PC-3 (cell line): ENCODE measurements around the gene TMEM87B. TPM values are rescaled to one million over a fixed set of nuclear protein-coding genes. Genes with fewer than 3 reads are reported as not detected.
A peak's percentile ranks its signal among the peaks of the same experiment; 100 is the strongest.

ENCODE experiments used
- ATAC-seq: fragments of 200-7000 bp; cut with Tn5 transposase; 2 replicates; pipeline ENCODE4 v1.9.1; 2020; ENCODE audit warnings: mild to moderate bottlenecking, moderate library complexity
- BruUV-seq: library from RNA; stranded (reverse); fragments of 400-500 nt; replicated peaks from 2 replicates; lab custom pipeline; 2021; lab: Mats Ljungman, UMichigan
- CTCF ChIA-PET: fragments of 300-600 bp; sonication (Branson Sonifier 250); formaldehyde crosslinking; loops from one replicate; lab custom pipeline; 2022; ENCODE audit warnings: antibody characterized with exemption; lab: Charles Lee
- POLR2A ChIA-PET: fragments of 300-600 bp; sonication (Branson Sonifier 250); formaldehyde crosslinking; loops from one replicate; lab custom pipeline; 2022; ENCODE audit warnings: antibody characterized with exemption; ENCODE audit not compliant: unreplicated experiment; lab: Charles Lee
- DNase-seq: peaks from one replicate; pipeline ENCODE4 v3.0.0-alpha.2; 2015
- H2AFZ ChIP-seq: fragments of 300-600 bp; sonication (generic); 2 replicates; pipeline ENCODE4 v1.6.0; 2016; ENCODE audit warnings: antibody characterized with exemption, low read length
- H3F3A ChIP-seq: fragments of 300-600 bp; sonication (generic); one replicate; pipeline ENCODE4 v1.6.0; 2017; ENCODE audit warnings: antibody characterized with exemption, low read length, control low read depth, mild to moderate bottlenecking; ENCODE audit not compliant: unreplicated experiment
- H3K27ac ChIP-seq: fragments of 300-600 bp; sonication (generic); 2 replicates; pipeline ENCODE4 v1.5.1; 2016; ENCODE audit warnings: mild to moderate bottlenecking, low read length
- H3K27me3 ChIP-seq: fragments of 300-600 bp; sonication (generic); 2 replicates; pipeline ENCODE4 v1.6.1; 2016; ENCODE audit warnings: low read length, mixed read lengths
- H3K36me3 ChIP-seq: fragments of 300-600 bp; sonication (generic); 2 replicates; pipeline ENCODE4 v1.6.1; 2016; ENCODE audit warnings: low read depth, mixed run types, low read length, mixed read lengths
- H3K4me1 ChIP-seq: fragments of 300-600 bp; sonication (generic); 2 replicates; pipeline ENCODE4 v1.5.1; 2016; ENCODE audit warnings: low read length; ENCODE audit not compliant: insufficient read depth
- H3K4me2 ChIP-seq: fragments of 300-600 bp; sonication (generic); 2 replicates; pipeline ENCODE4 v1.6.0; 2016; ENCODE audit warnings: low read length
- H3K4me3 ChIP-seq: fragments of 300-600 bp; sonication (generic); 2 replicates; pipeline ENCODE4 v1.5.1; 2016; ENCODE audit warnings: mild to moderate bottlenecking, low read length, mixed read lengths
- H3K79me2 ChIP-seq: fragments of 300-600 bp; sonication (generic); 2 replicates; pipeline ENCODE4 v1.6.1; 2017; ENCODE audit warnings: low read length, mixed read lengths
- H3K9ac ChIP-seq: fragments of 300-600 bp; sonication (generic); 2 replicates; pipeline ENCODE4 v1.6.0; 2016; ENCODE audit warnings: mild to moderate bottlenecking, low read length
- H3K9me2 ChIP-seq: fragments of 300-600 bp; sonication (generic); replicated peaks from 2 replicates; pipeline ENCODE4 v1.6.1; 2016; ENCODE audit warnings: mixed run types, low read length, mixed read lengths
- H3K9me3 ChIP-seq: fragments of 300-600 bp; sonication (generic); 2 replicates; pipeline ENCODE4 v1.6.1; 2016; ENCODE audit warnings: low read length, mixed read lengths
- H4K20me1 ChIP-seq: fragments of 300-600 bp; sonication (generic); 2 replicates; pipeline ENCODE4 v1.6.1; 2016; ENCODE audit warnings: low read length, mixed read lengths
- EZH2 ChIP-seq: fragments of 300-600 bp; sonication (generic); IDR thresholded peaks from one replicate; pipeline ENCODE4 v1.6.1; 2017; ENCODE audit warnings: antibody characterized with exemption, mild to moderate bottlenecking, low read length; ENCODE audit not compliant: unreplicated experiment
- EZH2phosphoT487 ChIP-seq: fragments of 300-600 bp; sonication (generic); IDR thresholded peaks from 2 replicates; pipeline ENCODE4 v1.6.1; 2018; ENCODE audit warnings: mild to moderate bottlenecking, antibody characterized with exemption, low read length, borderline replicate concordance
- intact Hi-C: fragments of 100-400 bp; cut with micrococcal nuclease; formaldehyde crosslinking; loops from 2 replicates; pipeline ENCODE4 v1.9.0; 2023
- total RNA-seq: library from RNA; depleted of rRNA; stranded (reverse); fragments of >200 nt; gene quantifications from 2 replicates; pipeline ENCODE4 v1.2.3, GENCODE V29; 2014
- TF ChIP-seq, protein P1 (sequence below): fragments of 300-600 bp; sonication (generic); conservative IDR thresholded peaks from 2 replicates; pipeline ENCODE4 v1.5.1; 2017; ENCODE audit warnings: antibody characterized with exemption, low read depth, mild to moderate bottlenecking, low read length

The TMEM87B gene
- total RNA-seq, 1 experiment from 2014 or later = 11.2 TPM

DNA sequence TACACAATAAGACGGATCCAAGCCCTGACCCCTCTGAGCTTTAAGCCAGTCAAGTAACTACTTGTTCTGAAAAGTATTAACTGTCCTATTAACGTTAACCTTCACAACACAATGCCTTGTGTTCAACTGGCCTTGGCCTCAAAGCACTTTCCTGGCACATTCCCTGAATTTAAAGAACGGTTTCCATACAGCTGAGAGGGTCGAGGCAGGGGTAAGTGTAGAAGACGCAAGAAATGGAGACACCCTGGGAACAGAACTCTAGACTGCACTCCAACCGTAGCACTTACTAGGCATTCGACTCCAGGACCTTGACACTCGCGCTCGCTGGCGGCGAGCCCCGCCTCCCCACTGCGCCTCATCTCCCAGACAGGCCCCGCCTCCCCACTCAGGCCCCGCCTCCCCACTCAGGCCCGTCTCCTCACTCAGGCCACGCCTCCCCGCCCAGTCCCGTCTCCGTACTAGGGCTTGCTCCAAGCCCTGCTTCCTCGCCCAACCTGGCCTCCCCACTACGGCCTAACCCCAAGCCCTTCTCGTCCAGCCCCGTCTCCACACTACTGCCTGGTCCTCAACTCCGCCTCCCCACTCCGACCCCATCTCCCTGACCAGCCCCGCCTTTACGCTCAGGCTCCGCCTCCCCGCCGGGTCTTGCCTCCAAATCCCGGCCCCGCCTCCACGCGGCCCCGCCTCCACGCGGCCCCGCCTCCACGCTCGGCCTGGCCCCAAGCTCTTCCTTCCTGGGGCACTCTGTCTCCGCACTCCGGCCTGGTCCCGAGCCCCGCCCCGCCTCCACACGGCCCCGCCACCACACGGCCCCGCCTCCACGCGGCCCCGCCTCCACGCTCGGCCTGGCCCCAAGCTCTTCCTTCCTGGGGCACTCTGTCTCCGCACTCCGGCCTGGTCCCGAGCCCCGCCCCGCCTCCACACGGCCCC is 887 bp upstream of the TMEM87B start:
- ChIA-PET POLR2A (interaction anchor here (0.6 to 0.7 kb wide), 2 partner anchors 28 to 84 kb away, joined by 3 to 4 read pairs; partner anchors contain the start of gene FBLN7), CTCF (interaction anchor here (0.6 to 1.2 kb wide), 7 partner anchors 21 to 345 kb away, joined by 3 to 5 read pairs (median 3); partner anchors contain the start of gene MERTK)
- Histone ChIP-seq H3K9ac (no peak overlapping the region), H2AFZ (peak overlapping the region; percentile 88), H3K27ac (no peak overlapping the region), H3K36me3 (no peaks in the 10 kb centered on the region), H3K4me3 (peak overlapping the region; percentile 65), H3F3A (no peaks in the 10 kb centered on the region), H3K9me3 (no peaks in the 10 kb centered on the region), H3K4me1 (peaks cover 18% of the 10 kb centered on the region), H3K79me2 (peaks cover 33% of the 10 kb centered on the region), H4K20me1 (peaks cover 8% of the 10 kb centered on the region; the same call in 1 of the 2 replicates), H3K9me2 (no peaks in the 10 kb centered on the region), H3K27me3 (no peaks in the 10 kb centered on the region), H3K4me2 (peak overlapping the region; percentile 82)
- DNase-seq (peak; percentile 88), ATAC-seq (peak; percentile 64)
- intact Hi-C loops = no loop called here
- TF ChIP-seq, protein P1, sequence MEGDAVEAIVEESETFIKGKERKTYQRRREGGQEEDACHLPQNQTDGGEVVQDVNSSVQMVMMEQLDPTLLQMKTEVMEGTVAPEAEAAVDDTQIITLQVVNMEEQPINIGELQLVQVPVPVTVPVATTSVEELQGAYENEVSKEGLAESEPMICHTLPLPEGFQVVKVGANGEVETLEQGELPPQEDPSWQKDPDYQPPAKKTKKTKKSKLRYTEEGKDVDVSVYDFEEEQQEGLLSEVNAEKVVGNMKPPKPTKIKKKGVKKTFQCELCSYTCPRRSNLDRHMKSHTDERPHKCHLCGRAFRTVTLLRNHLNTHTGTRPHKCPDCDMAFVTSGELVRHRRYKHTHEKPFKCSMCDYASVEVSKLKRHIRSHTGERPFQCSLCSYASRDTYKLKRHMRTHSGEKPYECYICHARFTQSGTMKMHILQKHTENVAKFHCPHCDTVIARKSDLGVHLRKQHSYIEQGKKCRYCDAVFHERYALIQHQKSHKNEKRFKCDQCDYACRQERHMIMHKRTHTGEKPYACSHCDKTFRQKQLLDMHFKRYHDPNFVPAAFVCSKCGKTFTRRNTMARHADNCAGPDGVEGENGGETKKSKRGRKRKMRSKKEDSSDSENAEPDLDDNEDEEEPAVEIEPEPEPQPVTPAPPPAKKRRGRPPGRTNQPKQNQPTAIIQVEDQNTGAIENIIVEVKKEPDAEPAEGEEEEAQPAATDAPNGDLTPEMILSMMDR = no peak
- TF ChIP-seq EZH2phosphoT487 (no peak), EZH2 (no peak)
- no TSS peak for BruUV-seq

DNA sequence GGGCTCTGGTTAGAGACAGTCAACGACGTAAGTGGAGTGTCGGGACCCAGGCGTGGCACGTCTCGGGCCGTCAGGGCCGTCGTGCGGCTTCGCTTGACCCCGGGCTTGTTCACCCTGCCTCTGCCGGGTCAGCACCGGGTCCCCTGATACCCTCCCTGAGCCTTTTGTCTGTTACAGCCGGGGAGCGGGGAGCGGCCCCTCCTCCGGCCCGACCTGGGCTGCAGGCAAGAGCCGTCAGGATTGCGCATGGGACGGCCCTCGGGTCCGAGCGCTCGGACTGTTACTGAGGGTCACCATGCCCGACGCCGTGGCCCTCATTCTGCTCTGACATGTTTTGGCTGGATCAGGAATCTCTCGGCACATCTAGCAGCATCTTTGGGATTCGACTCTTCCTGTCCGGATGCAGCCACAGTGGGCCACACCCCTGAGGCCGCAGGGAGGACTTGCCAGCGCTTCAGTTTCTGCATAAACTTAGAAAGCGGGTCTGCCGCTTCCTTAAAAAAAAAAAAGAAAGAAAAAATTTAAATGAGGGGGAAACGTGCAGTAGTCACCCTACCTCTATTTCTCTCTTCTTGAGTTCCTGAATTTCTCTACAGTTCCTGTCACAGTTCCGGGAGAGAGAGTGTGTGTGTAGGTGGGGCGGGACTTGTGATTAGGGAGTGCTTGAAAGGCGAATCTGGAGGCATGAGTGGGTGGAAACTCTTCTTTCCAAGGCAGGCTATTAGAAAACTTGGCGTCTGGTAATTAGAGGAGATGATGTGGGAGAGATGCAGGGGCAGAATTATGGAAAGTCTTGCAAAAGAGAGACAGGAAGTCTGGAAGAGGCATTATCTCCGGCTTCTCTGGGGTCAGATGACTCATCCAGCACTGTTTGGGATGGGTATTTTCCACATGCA is 909 bp downstream of the TMEM87B start:
- ChIA-PET POLR2A (no interaction called here), CTCF (no interaction called here)
- H3K27ac ChIP-seq = peak overlapping the region; percentile 79
- no peaks in the 10 kb centered on the region for H3K9me2 ChIP-seq
- H3K36me3 ChIP-seq = peaks cover 8% of the 10 kb centered on the region; the same call in 1 of the 2 replicates
- peaks cover 8% of the 10 kb centered on the region; the same call in 1 of the 2 replicates for H4K20me1 ChIP-seq
- H3F3A ChIP-seq = no peaks in the 10 kb centered on the region
- TF ChIP-seq EZH2 (no peak), EZH2phosphoT487 (no peak)
- TF ChIP-seq, protein P1 = no peak
- BruUV-seq = TSS peak; percentile 99
- peak overlapping the region; percentile 96 for H3K4me2 ChIP-seq
- peaks cover 35% of the 10 kb centered on the region for H3K79me2 ChIP-seq
- H3K4me1 ChIP-seq = peaks cover 18% of the 10 kb centered on the region
- H3K27me3 ChIP-seq = no peaks in the 10 kb centered on the region
- peak; percentile 66 for DNase-seq
- no peaks in the 10 kb centered on the region for H3K9me3 ChIP-seq
- H3K9ac ChIP-seq = peak overlapping the region; percentile 76
- intact Hi-C loops = loop anchor here (1.0 kb wide), 1 partner anchor 10 kb away; no protein-coding TSS in a partner anchor
- H3K4me3 ChIP-seq = peak overlapping the region; percentile 75
- H2AFZ ChIP-seq = peak overlapping the region; percentile 76
- peak; percentile 7 for ATAC-seq
